ENCODE measurements around the gene PCDH9. TPM values are rescaled to one million over a fixed set of nuclear protein-coding genes. Genes with fewer than 3 reads are reported as not detected.

Gene PCDH9
- total and polyA plus RNA-seq, 3 donors from 2014 or later = 2.3 to 4.6 (median 3.5) TPM

- H3K27ac ChIP-seq = no peak overlapping the region
- WGBS, 2 donors = 33 to 50% methylated on average over 5 of the region's 5 CpGs
- no peak overlapping the region for H3K4me3 ChIP-seq
- DNase-seq = no peak
- H3K9me3 ChIP-seq = no peaks in the 10 kb centered on the region
- H3K27me3 ChIP-seq = no peaks in the 10 kb centered on the region
- H3K36me3 ChIP-seq (ENCODE audit: low read depth, missing control alignments) = no peaks in the 10 kb centered on the region
- H3K4me1 ChIP-seq = no peaks in the 10 kb centered on the region
- TF ChIP-seq CTCF (IDR thresholded peaks at IDR 0.05) (no peak), POLR2A (IDR thresholded peaks at IDR 0.05) (no peak)
- intact Hi-C loops (cut with DNase I; ENCODE audit: low total_unique reads) = no loop called here
Observed at GRCh38 chr13:66359910-66360552, 870.1 kb downstream of the PCDH9 start.

GRCh38 chr13:66359393-66359792 is 870.7 kb downstream of the PCDH9 start:
- Histone ChIP-seq H3K36me3 (ENCODE audit: low read depth, missing control alignments) (no peaks in the 10 kb centered on the region), H3K9me3 (no peaks in the 10 kb centered on the region), H3K27ac (no peak overlapping the region), H3K4me3 (no peak overlapping the region), H3K27me3 (no peaks in the 10 kb centered on the region), H3K4me1 (no peaks in the 10 kb centered on the region)
- intact Hi-C loops (cut with DNase I; ENCODE audit: low total_unique reads) = no loop called here
- TF ChIP-seq CTCF (IDR thresholded peaks at IDR 0.05) = no peak
- TF ChIP-seq POLR2A (IDR thresholded peaks at IDR 0.05) = no peak
- 44 to 51% methylated on average over 3 of the region's 3 CpGs for WGBS, 2 donors
- DNase-seq = no peak

- H3K4me3 ChIP-seq = no peak overlapping the region
- no peaks in the 10 kb centered on the region for H3K4me1 ChIP-seq
- no peak for DNase-seq
- H3K36me3 ChIP-seq (ENCODE audit: low read depth, missing control alignments) = no peaks in the 10 kb centered on the region
- H3K27me3 ChIP-seq = no peaks in the 10 kb centered on the region
- TF ChIP-seq CTCF (IDR thresholded peaks at IDR 0.05) (no peak), POLR2A (IDR thresholded peaks at IDR 0.05) (no peak)
- intact Hi-C loops (cut with DNase I; ENCODE audit: low total_unique reads) = no loop called here
- no peaks in the 10 kb centered on the region for H3K9me3 ChIP-seq
- no peak overlapping the region for H3K27ac ChIP-seq
Observed at GRCh38 chr13:66358564-66358963, 871.6 kb downstream of the PCDH9 start.

- WGBS, 2 donors = 88 to 89% methylated on average over 5 of the region's 5 CpGs
- no peaks in the 10 kb centered on the region for H3K4me1 ChIP-seq
- no peaks in the 10 kb centered on the region for H3K9me3 ChIP-seq
- intact Hi-C loops (cut with DNase I; ENCODE audit: low total_unique reads) = no loop called here
- H3K27me3 ChIP-seq = no peaks in the 10 kb centered on the region
- H3K36me3 ChIP-seq (ENCODE audit: low read depth, missing control alignments) = no peaks in the 10 kb centered on the region
- TF ChIP-seq POLR2A (IDR thresholded peaks at IDR 0.05) (no peak), CTCF (IDR thresholded peaks at IDR 0.05) (no peak)
- no peak overlapping the region for H3K4me3 ChIP-seq
- H3K27ac ChIP-seq = no peak overlapping the region
- DNase-seq = no peak
Observed at GRCh38 chr13:66357463-66357862, 872.7 kb downstream of the PCDH9 start.
